Common myeloid progenitor, CD34-positive (primary cell): ENCODE measurements around the gene TATDN3.

Source experiments
- CTCF ChIA-PET: fragments of 350-600 bp; sonication (Branson Sonifier 250); formaldehyde crosslinking; loops from one replicate; lab custom pipeline; 2021; ENCODE audit warnings: antibody characterized with exemption; lab: Charles Lee
- POLR2A ChIA-PET: fragments of 350-600 bp; sonication (Branson Sonifier 250); formaldehyde crosslinking; loops from one replicate; lab custom pipeline; 2021; ENCODE audit warnings: antibody characterized with exemption; lab: Charles Lee
- DNase-seq, 3 donors: peaks; one replicate each; pipeline versions ENCODE4 v3.0.0 to v3.0.0-alpha.2; 2013
- H3K27ac ChIP-seq, 2 experiments: 1 replicate in 1 of 2; 2 replicates in 1 of 2; pipeline ENCODE4 v1.7.0; 2013; ENCODE audit warnings: inconsistent platforms in 2 of 2, low read length in 2 of 2, mild to moderate bottlenecking in 2 of 2, low read depth in 1 of 2, moderate library complexity in 1 of 2; ENCODE audit not compliant: severe bottlenecking in 2 of 2, insufficient read depth in 1 of 2, poor library complexity in 1 of 2
- H3K27me3 ChIP-seq, 5 experiments: replicated peaks in 2 of 5; 1 replicate in 3 of 5; 2 replicates in 2 of 5; pipeline versions ENCODE4 v1.6.1 to v1.7.0; 2013; ENCODE audit warnings: low read length in 4 of 5, mild to moderate bottlenecking in 2 of 5, moderate library complexity in 2 of 5, inconsistent platforms in 1 of 5; ENCODE audit not compliant: insufficient read depth in 5 of 5, control insufficient read depth in 4 of 5
- H3K36me3 ChIP-seq, 4 experiments: 1 replicate in 2 of 4; 2 replicates in 2 of 4; pipeline versions ENCODE4 v1.6.1 to v1.7.0; 2013; ENCODE audit warnings: low read length in 3 of 4, control low read depth in 1 of 4, mild to moderate bottlenecking in 1 of 4; ENCODE audit not compliant: control insufficient read depth in 4 of 4, insufficient read depth in 4 of 4
- H3K4me1 ChIP-seq, 4 experiments: 1 replicate in 3 of 4; 2 replicates in 1 of 4; pipeline versions ENCODE4 v1.6.1 to v1.7.1; 2013; ENCODE audit warnings: low read length in 3 of 4, mild to moderate bottlenecking in 3 of 4, control low read depth in 1 of 4, inconsistent platforms in 1 of 4, moderate library complexity in 1 of 4; ENCODE audit not compliant: control insufficient read depth in 4 of 4, insufficient read depth in 4 of 4; ENCODE audit errors: control extremely low read depth in 1 of 4
- H3K4me3 ChIP-seq, 7 experiments: 1 replicate in 4 of 7; 2 replicates in 3 of 7; pipeline versions ENCODE4 v1.5.1 to v1.7.0; 2013; ENCODE audit warnings: mild to moderate bottlenecking in 7 of 7, low read length in 6 of 7, moderate library complexity in 6 of 7, inconsistent platforms in 2 of 7, low read depth in 2 of 7, control low read depth in 1 of 7; ENCODE audit not compliant: insufficient read depth in 4 of 7, control insufficient read depth in 1 of 7; ENCODE audit errors: extremely low read depth in 1 of 7
- H3K9me3 ChIP-seq, 5 experiments: 1 replicate in 4 of 5; 2 replicates in 1 of 5; pipeline versions ENCODE4 v1.6.1 to v1.7.1; 2013; ENCODE audit warnings: low read length in 4 of 5, mild to moderate bottlenecking in 2 of 5, inconsistent platforms in 1 of 5, low read depth in 1 of 5, moderate library complexity in 1 of 5; ENCODE audit not compliant: control insufficient read depth in 4 of 5, insufficient read depth in 2 of 5; ENCODE audit errors: control extremely low read depth in 1 of 5
- WGBS: methylation state at CpG from one replicate; pipeline ENCODE4 v1.1.5; 2013; ENCODE audit not compliant: insufficient coverage; 5-methylcytosine and 5-hydroxymethylcytosine counted together

Gene TATDN3

GRCh38 chr1:212822956-212823355 lies 31.3 kb downstream of the TATDN3 start:
- H3K4me1 ChIP-seq = peaks cover 3 to 18% (median 14%) of the 10 kb centered on the region in 4 experiments
- CTCF ChIA-PET = no interaction called here
- H3K4me3 ChIP-seq = no peak overlapping the region
- H3K36me3 ChIP-seq = no peaks in the 10 kb centered on the region
- 86% methylated on average over 3 of the region's 3 CpGs for WGBS
- H3K9me3 ChIP-seq = peaks cover 0 to 28% (median 15%) of the 10 kb centered on the region in 5 experiments
- no peak for DNase-seq
- POLR2A ChIA-PET = no interaction called here
- H3K27ac ChIP-seq = no peak overlapping the region
- no peaks in the 10 kb centered on the region for H3K27me3 ChIP-seq

- over 99% methylated on average over 15 of the region's 16 CpGs for WGBS
- no peaks in the 10 kb centered on the region for H3K36me3 ChIP-seq
- peaks cover 3 to 13% (median 10%) of the 10 kb centered on the region in 4 experiments for H3K4me1 ChIP-seq
- ChIA-PET CTCF (interaction anchor here (1.0 kb wide), 1 partner anchor 13 kb away, joined by 3 read pairs; no protein-coding TSS in a partner anchor), POLR2A (interaction anchor here (0.5 kb wide), 1 partner anchor 177 kb away, joined by 5 read pairs; no protein-coding TSS in a partner anchor)
- no peak overlapping the region for H3K27ac ChIP-seq
- peaks cover 0 to 28% (median 15%) of the 10 kb centered on the region in 5 experiments for H3K9me3 ChIP-seq
- no peak for DNase-seq
- no peak overlapping the region for H3K4me3 ChIP-seq
- no peaks in the 10 kb centered on the region for H3K27me3 ChIP-seq
These were observed 32.5 kb downstream of the TATDN3 start for GRCh38 chr1:212824201-212824600.

GRCh38 chr1:212825798-212826452 lies 34.2 kb downstream of the TATDN3 start:
- DNase-seq = no peak
- CTCF ChIA-PET = interaction anchor here (0.7 to 0.9 kb wide), 3 partner anchors 16 to 140 kb away, joined by 3 read pairs; no protein-coding TSS in a partner anchor
- 100% methylated on average over 6 of the region's 6 CpGs for WGBS
- no peaks in the 10 kb centered on the region for H3K36me3 ChIP-seq
- H3K27me3 ChIP-seq = no peaks in the 10 kb centered on the region
- peaks cover 0 to under 1% (median 0%) of the 10 kb centered on the region in 4 experiments for H3K4me1 ChIP-seq
- H3K27ac ChIP-seq = no peak overlapping the region
- H3K4me3 ChIP-seq = no peak overlapping the region
- POLR2A ChIA-PET = no interaction called here
- H3K9me3 ChIP-seq = peaks cover 0 to 28% (median 15%) of the 10 kb centered on the region in 5 experiments

- Histone ChIP-seq H3K27ac (no peak overlapping the region), H3K9me3 (peaks cover 0 to 28% (median 15%) of the 10 kb centered on the region in 5 experiments), H3K4me1 (peaks cover 0 to 4% (median 3%) of the 10 kb centered on the region in 4 experiments), H3K36me3 (no peaks in the 10 kb centered on the region), H3K27me3 (no peaks in the 10 kb centered on the region), H3K4me3 (no peak overlapping the region)
- DNase-seq = no peak
- 100% methylated on average over 2 of the region's 4 CpGs for WGBS
- ChIA-PET POLR2A (interaction anchor here (0.5 kb wide), 1 partner anchor 152 kb away, joined by 3 read pairs; no protein-coding TSS in a partner anchor), CTCF (interaction anchor here (0.8 to 1.0 kb wide), 2 partner anchors 13 to 15 kb away, joined by 3 to 4 read pairs; no protein-coding TSS in a partner anchor)
These were observed 35.6 kb downstream of the TATDN3 start for GRCh38 chr1:212827171-212827776.

GRCh38 chr1:212827831-212828278 lies 36.2 kb downstream of the TATDN3 start:
- H3K9me3 ChIP-seq = peaks cover 0 to 28% (median 15%) of the 10 kb centered on the region in 5 experiments
- no peak for DNase-seq
- H3K36me3 ChIP-seq = no peaks in the 10 kb centered on the region
- no peak overlapping the region for H3K27ac ChIP-seq
- WGBS = 100% methylated on average over 3 of the region's 5 CpGs
- peaks cover 0 to 4% (median 3%) of the 10 kb centered on the region in 4 experiments for H3K4me1 ChIP-seq
- ChIA-PET CTCF (interaction anchor here (1.0 to 1.2 kb wide), 2 partner anchors 8 to 12 kb away, joined by 3 to 4 read pairs; no protein-coding TSS in a partner anchor), POLR2A (no interaction called here)
- H3K27me3 ChIP-seq = no peaks in the 10 kb centered on the region
- no peak overlapping the region for H3K4me3 ChIP-seq

- no peak for DNase-seq
- WGBS = 100% methylated on average over 1 of the region's 2 CpGs
- ChIA-PET POLR2A (no interaction called here), CTCF (interaction anchor here (0.9 to 1.2 kb wide), 3 partner anchors 8 to 19 kb away, joined by 3 to 4 read pairs (median 3); no protein-coding TSS in a partner anchor)
- Histone ChIP-seq H3K4me3 (no peak overlapping the region), H3K4me1 (peaks cover 0 to 4% (median 3%) of the 10 kb centered on the region in 4 experiments), H3K27me3 (no peaks in the 10 kb centered on the region), H3K27ac (no peak overlapping the region), H3K36me3 (no peaks in the 10 kb centered on the region), H3K9me3 (peaks cover 0 to 28% (median 15%) of the 10 kb centered on the region in 5 experiments)
These were observed 36.7 kb downstream of the TATDN3 start for GRCh38 chr1:212828395-212828794.
